Neural progenitor cell (in vitro differentiated cells): Measurements from ENCODE around the gene KIF5B.

Experiments
- CTCF ChIP-seq: fragments of 200-600 bp; sonication (generic); IDR thresholded peaks from 2 replicates; pipeline ENCODE4 v1.5.1; 2017; ENCODE audit warnings: antibody characterized with exemption, mild to moderate bottlenecking
- EZH2 ChIP-seq: fragments of 200-600 bp; sonication (generic); IDR thresholded peaks from 2 replicates; pipeline ENCODE4 v1.6.1; 2017; ENCODE audit warnings: antibody characterized with exemption, mild to moderate bottlenecking, moderate library complexity

GRCh38 chr10:32095116-32095733 is 39.0 kb upstream of the KIF5B start:
- TF ChIP-seq EZH2 (no peak), CTCF (no peak)
